ENCODE measurements around the gene INPP4B.

Gene INPP4B

DNA sequence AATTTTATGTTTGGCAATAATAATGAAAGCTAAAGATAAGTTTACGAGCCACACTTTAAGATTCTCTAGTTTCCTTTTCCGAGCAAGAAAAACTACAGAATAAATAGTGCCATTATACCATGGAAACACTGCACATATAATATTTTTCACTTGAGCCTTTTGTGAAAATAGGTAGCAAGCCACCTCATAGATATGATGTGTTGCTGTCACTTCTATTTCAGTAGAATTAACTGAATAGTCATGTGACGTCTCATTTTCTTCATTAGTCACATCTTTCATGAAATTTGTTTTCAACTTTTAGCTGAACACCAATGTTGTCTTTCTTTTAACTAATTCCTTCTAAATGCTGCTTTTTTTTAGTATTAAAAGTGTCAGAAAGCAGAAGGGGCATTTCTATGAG is 574.3 kb downstream of the INPP4B start:
- no peak overlapping the region for H3K4me3 Mint-ChIP-seq
- no peaks in the 10 kb centered on the region for H3K9me3 Mint-ChIP-seq
- no peak overlapping the region for H3K27ac Mint-ChIP-seq
- H3K4me1 Mint-ChIP-seq, result no peaks in the 10 kb centered on the region
- peaks cover 3% of the 10 kb centered on the region for H3K36me3 Mint-ChIP-seq (ENCODE audit: low read depth)
- no peak for TF ChIP-seq CTCF (IDR thresholded peaks at IDR 0.05; ENCODE audit: unreplicated experiment in 3 of 3)
- no peaks in the 10 kb centered on the region for H3K27me3 Mint-ChIP-seq (ENCODE audit: low read depth)

DNA sequence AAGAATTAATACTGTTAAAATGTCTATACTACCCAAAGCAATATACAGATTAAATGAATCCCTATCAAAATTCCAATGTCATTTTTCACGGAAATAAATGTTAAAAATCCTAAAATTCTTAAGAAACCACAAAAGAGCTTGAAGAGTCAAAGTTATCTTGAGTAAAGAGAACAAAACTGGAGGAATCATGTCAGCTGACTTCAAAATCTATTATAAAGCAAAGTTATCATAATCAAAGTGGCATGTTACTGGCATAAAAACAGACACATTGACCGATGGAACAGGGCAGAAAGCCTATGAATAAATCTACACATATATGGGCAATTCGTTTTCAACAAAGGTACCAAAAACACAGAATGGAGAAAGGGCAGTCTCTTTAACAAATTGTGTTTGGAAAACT is 579.0 kb downstream of the INPP4B start:
- TF ChIP-seq CTCF (IDR thresholded peaks at IDR 0.05; ENCODE audit: unreplicated experiment in 3 of 3), result no peak
- Mint-ChIP-seq H3K9me3 (no peaks in the 10 kb centered on the region), H3K27ac (no peak overlapping the region), H3K4me3 (no peak overlapping the region), H3K36me3 (ENCODE audit: low read depth) (peaks cover 3% of the 10 kb centered on the region), H3K4me1 (peaks cover 9% of the 10 kb centered on the region), H3K27me3 (ENCODE audit: low read depth) (no peaks in the 10 kb centered on the region)

DNA sequence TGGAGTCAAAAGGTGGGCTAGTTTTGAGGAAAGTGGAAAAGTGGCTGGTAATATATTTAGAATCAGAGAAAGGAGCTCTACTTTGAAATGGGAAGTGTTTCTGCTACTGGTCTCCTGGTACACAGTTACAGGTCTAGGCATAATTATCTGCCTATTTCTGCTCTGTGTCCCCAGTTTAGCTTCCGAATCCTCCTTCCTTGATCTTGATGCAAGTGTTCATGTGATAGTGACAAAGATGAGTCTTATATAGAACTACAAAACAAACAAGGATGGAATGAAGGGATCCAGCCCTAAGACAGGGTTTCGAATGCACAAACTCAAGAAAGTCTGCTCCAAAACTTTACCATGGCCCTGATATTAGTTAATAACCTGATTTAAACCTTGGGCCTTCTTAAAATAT is 580.2 kb downstream of the INPP4B start:
- Mint-ChIP-seq H3K27me3 (ENCODE audit: low read depth) (no peaks in the 10 kb centered on the region), H3K9me3 (no peaks in the 10 kb centered on the region), H3K27ac (no peak overlapping the region), H3K4me3 (no peak overlapping the region), H3K4me1 (peaks cover 9% of the 10 kb centered on the region), H3K36me3 (ENCODE audit: low read depth) (peaks cover 3% of the 10 kb centered on the region)
- no peak for TF ChIP-seq CTCF (IDR thresholded peaks at IDR 0.05; ENCODE audit: unreplicated experiment in 3 of 3)

DNA sequence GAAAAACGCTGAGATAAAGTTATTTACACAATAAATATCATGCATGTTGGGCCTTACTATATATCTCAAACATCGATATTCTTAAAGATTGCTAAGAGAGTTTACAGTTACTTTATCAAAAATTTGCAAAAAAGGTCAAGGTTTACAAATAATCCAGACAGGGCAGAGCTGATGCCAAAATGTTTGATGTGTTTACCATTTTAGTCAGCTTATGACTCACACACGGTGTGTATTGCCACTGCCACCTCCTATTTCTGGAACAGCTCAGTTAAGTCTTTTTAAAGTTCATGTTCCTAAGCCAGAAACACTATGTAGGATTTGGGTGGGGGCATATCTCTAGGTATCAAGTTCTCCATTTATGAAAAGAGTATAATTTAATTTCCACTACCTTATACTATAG is 580.6 kb downstream of the INPP4B start:
- Mint-ChIP-seq H3K36me3 (ENCODE audit: low read depth) (peaks cover 3% of the 10 kb centered on the region), H3K27me3 (ENCODE audit: low read depth) (no peaks in the 10 kb centered on the region), H3K4me3 (no peak overlapping the region), H3K4me1 (peaks cover 9% of the 10 kb centered on the region), H3K27ac (no peak overlapping the region), H3K9me3 (no peaks in the 10 kb centered on the region)
- TF ChIP-seq CTCF (IDR thresholded peaks at IDR 0.05; ENCODE audit: unreplicated experiment in 3 of 3), result no peak

DNA sequence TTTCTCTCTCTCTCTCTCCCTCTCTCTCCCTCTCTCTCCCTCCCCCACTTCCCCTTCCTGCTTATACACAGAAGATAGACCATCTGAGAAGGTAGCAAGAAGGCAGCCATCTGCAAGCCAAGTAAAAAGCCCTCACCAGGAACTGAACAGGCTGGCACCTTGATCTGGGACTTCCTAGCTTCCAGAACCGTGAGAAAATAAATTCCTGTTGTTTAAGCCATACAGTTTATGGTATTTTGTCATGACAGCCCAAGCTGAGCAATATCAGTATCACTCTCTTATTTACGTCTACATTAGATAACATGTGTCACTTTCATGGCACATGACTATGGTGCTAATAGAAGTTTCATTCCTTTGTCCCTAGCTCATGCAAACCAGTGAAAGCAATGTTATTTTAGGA is 581.1 kb downstream of the INPP4B start:
- no peak for TF ChIP-seq CTCF (IDR thresholded peaks at IDR 0.05; ENCODE audit: unreplicated experiment in 3 of 3)
- H3K36me3 Mint-ChIP-seq (ENCODE audit: low read depth), result peaks cover 8% of the 10 kb centered on the region
- peaks cover 9% of the 10 kb centered on the region for H3K4me1 Mint-ChIP-seq
- H3K9me3 Mint-ChIP-seq, result no peaks in the 10 kb centered on the region
- no peak overlapping the region for H3K27ac Mint-ChIP-seq
- no peaks in the 10 kb centered on the region for H3K27me3 Mint-ChIP-seq (ENCODE audit: low read depth)
- H3K4me3 Mint-ChIP-seq, result no peak overlapping the region

DNA sequence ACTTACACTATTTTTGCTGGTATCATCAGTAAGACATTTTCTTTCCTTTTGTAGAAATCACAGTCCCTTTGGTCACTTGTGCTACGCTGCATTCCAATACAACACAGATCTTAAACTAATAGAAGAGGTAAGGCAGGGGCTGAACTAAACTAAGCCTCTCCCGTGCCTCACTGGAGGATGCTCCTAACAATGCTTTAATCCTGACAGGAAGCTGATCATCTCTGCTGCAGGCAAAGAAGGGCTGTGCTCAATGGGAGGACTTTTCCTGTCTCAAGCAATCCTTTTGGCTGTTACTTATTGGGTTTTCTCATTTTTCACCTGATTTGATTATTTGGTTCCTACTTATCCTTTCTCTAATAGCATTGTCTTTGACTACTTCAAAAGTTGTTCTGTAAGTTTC is 583.1 kb downstream of the INPP4B start:
- Mint-ChIP-seq H3K36me3 (ENCODE audit: low read depth) (peaks cover 14% of the 10 kb centered on the region), H3K4me3 (no peak overlapping the region), H3K9me3 (no peaks in the 10 kb centered on the region), H3K4me1 (peaks cover 9% of the 10 kb centered on the region), H3K27ac (no peak overlapping the region), H3K27me3 (ENCODE audit: low read depth) (no peaks in the 10 kb centered on the region)
- no peak for TF ChIP-seq CTCF (IDR thresholded peaks at IDR 0.05; ENCODE audit: unreplicated experiment in 3 of 3)

All from nephron (organoid).